Activated T-helper 1 cell treated with anti-CD3 and anti-CD28 coated beads, Interleukin-2, amount 50 U/mL, for 16 hours (primary cell): ENCODE measurements around the gene GNAS-AS1.

Experiments used
- DNase-seq, 2 donors: peaks; one replicate each; pipeline ENCODE4 v3.0.0-alpha.2; 2020; ENCODE audit warnings: low read depth in 1 of 2, low spot score in 1 of 2

The GNAS-AS1 gene

GRCh38 chr20:58886546-58886945 is 35.8 kb upstream of the GNAS-AS1 start:
- DNase-seq, result no peak

GRCh38 chr20:58884966-58885365 is 34.3 kb upstream of the GNAS-AS1 start:
- DNase-seq, result no peak

- DNase-seq, result no peak
These were observed 32.6 kb upstream of the GNAS-AS1 start for GRCh38 chr20:58883241-58883691.

- DNase-seq, result no peak
These were observed 32.0 kb upstream of the GNAS-AS1 start for GRCh38 chr20:58882704-58883089.

GRCh38 chr20:58880994-58881752 is 30.5 kb upstream of the GNAS-AS1 start:
- no peak for DNase-seq

- no peak for DNase-seq
These were observed 29.7 kb upstream of the GNAS-AS1 start for GRCh38 chr20:58880441-58880840.

- no peak for DNase-seq
These were observed 27.7 kb upstream of the GNAS-AS1 start for GRCh38 chr20:58878399-58878798.

GRCh38 chr20:58877976-58878360 is 27.3 kb upstream of the GNAS-AS1 start:
- no peak for DNase-seq

GRCh38 chr20:58877050-58877975 is 26.6 kb upstream of the GNAS-AS1 start:
- no peak for DNase-seq

GRCh38 chr20:58876437-58876836 is 25.7 kb upstream of the GNAS-AS1 start:
- DNase-seq, result no peak

GRCh38 chr20:58875541-58876134 is 24.9 kb upstream of the GNAS-AS1 start:
- DNase-seq, result no peak

- no peak for DNase-seq
These were observed 24.4 kb upstream of the GNAS-AS1 start for GRCh38 chr20:58875111-58875510.

- no peak for DNase-seq
These were observed 23.8 kb upstream of the GNAS-AS1 start for GRCh38 chr20:58874469-58874868.

GRCh38 chr20:58871533-58872102 is 20.9 kb upstream of the GNAS-AS1 start:
- no peak for DNase-seq

- no peak for DNase-seq
These were observed 19.8 kb upstream of the GNAS-AS1 start for GRCh38 chr20:58870293-58871014.

GRCh38 chr20:58869662-58870227 is 19.0 kb upstream of the GNAS-AS1 start:
- no peak for DNase-seq

GRCh38 chr20:58868795-58869194 is 18.1 kb upstream of the GNAS-AS1 start:
- no peak for DNase-seq

GRCh38 chr20:58867211-58867610 is 16.5 kb upstream of the GNAS-AS1 start:
- no peak for DNase-seq

GRCh38 chr20:58865843-58866242 is 15.1 kb upstream of the GNAS-AS1 start:
- DNase-seq, result no peak

GRCh38 chr20:58864346-58864745 is 13.6 kb upstream of the GNAS-AS1 start:
- no peak for DNase-seq
